Activated naive CD4-positive, alpha-beta T cell treated with anti-CD3 and anti-CD28 coated beads, Interleukin-2, amount 10 ng/mL, durations not matched to agents 7 days and 5 days (primary cell): ENCODE results near the gene WNK3.
A peak's percentile ranks its signal among the peaks of the same experiment; 100 is the strongest.
"Not testable (repeated sequence)": the region's sequence is repeated elsewhere in the genome, so short reads cannot be mapped to it uniquely, and the experiment has no call there.

Experiments used
- CTCF ChIA-PET: fragments of 350-600 bp; sonication (Branson Sonifier 250); formaldehyde crosslinking; loops from one replicate; lab custom pipeline; 2021; ENCODE audit warnings: antibody characterized with exemption; lab: Charles Lee
- DNase-seq: peaks from one replicate; pipeline ENCODE4 v3.0.0-alpha.2; 2020
- H3K27ac Mint-ChIP-seq: one replicate; pipeline ENCODE4 v1.8.0; 2021; ENCODE audit warnings: mild to moderate bottlenecking, moderate library complexity, mixed read lengths
- H3K27me3 Mint-ChIP-seq: one replicate; pipeline ENCODE4 v1.8.0; 2021; ENCODE audit warnings: mild to moderate bottlenecking, mixed read lengths
- H3K36me3 Mint-ChIP-seq: one replicate; pipeline ENCODE4 v1.8.0; 2021; ENCODE audit warnings: mixed read lengths
- H3K4me1 Mint-ChIP-seq: one replicate; pipeline ENCODE4 v1.8.0; 2021; ENCODE audit warnings: mixed read lengths
- H3K4me3 Mint-ChIP-seq: one replicate; pipeline ENCODE4 v1.8.0; 2021; ENCODE audit warnings: mild to moderate bottlenecking, moderate library complexity, mixed read lengths
- H3K9me3 Mint-ChIP-seq: one replicate; pipeline ENCODE4 v1.8.0; 2021; ENCODE audit warnings: mixed read lengths

WNK3 gene

DNA sequence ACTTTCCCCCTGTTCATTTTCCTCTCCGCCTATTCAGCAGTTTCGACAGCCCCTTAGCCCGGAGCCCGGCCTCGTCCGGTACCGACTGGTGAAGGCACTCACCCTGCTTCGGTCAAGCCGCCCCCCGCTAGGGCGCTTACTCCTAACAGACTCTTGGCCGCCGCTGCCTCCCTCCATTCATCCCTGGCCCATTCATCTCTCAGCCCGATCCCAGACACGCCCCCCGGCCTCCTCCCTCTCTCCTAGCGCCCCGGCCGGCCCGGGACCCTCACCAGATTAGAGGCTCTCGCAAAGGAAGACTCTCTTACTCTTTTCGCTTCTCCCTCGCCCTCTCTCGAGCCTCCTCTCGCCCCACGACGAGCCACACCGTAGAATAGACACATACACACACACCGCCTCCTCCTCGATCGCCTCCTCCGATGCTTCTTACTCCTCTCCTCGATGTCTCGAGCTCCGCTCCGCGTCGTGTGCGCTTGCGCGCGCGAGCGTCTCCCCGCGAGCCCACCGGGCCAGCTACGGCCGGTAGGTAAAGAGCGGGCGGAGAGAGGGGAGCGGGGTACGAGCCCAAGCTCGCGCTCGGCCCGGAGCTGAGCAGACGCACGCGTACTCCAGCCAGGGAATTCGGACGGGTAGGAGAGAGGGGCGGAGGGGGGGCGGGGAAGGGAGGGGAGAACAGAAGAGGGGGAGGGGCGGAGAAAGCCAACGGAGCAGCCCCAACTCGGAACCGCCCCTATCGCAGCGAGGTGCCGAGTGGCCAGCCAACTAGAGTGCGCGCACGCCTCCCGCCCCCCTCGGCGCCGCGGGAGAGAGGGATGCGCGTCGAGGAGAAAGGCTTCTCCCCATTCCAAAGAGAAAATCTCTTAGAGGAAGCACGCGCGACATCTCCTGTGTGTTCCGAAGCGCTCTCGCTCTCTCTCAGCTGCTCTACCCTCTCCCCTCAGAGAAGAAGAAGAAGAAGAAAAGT, at the start of gene WNK3:
Gene WNK3 (minus strand): TSS at position 633 of the 964 bp plus-strand sequence.
- Mint-ChIP-seq H3K27me3 (peaks cover 58% of the 10 kb centered on the region), H3K4me1 (peaks cover 25% of the 10 kb centered on the region), H3K9me3 (no peaks in the 10 kb centered on the region), H3K36me3 (no peaks in the 10 kb centered on the region), H3K27ac (no peak within 1 kb of the TSS), H3K4me3 (peak within 1 kb of the TSS; percentile 75)
- CTCF ChIA-PET: no interaction called here
- peak; percentile 52 for DNase-seq

DNA sequence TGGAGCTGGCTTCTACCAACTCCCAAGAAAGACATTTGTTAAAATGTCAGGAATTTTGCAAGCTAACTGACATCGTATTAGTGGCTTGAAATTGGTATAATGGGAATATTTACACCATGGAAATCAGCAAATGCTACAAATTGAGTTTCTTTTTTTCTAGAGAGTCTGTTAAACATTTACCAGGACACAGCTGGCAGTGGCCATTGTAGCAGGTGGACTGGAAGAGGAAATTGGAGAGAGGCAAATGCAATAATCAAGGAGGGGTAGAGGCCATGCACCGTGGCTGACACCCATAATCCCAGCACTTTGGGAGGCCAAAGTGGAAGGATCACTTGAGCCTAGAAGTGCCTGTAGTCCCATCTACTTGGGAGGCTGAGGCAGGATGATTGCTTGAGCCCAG, 49.4 kb upstream of the WNK3 start:
- H3K27ac Mint-ChIP-seq: no peak overlapping the region
- CTCF ChIA-PET: no interaction called here
- H3K9me3 Mint-ChIP-seq: no peaks in the 10 kb centered on the region
- no peaks in the 10 kb centered on the region for H3K36me3 Mint-ChIP-seq
- no peak for DNase-seq
- no peak overlapping the region for H3K4me3 Mint-ChIP-seq
- H3K4me1 Mint-ChIP-seq: peaks cover 12% of the 10 kb centered on the region
- H3K27me3 Mint-ChIP-seq: peaks cover 6% of the 10 kb centered on the region

DNA sequence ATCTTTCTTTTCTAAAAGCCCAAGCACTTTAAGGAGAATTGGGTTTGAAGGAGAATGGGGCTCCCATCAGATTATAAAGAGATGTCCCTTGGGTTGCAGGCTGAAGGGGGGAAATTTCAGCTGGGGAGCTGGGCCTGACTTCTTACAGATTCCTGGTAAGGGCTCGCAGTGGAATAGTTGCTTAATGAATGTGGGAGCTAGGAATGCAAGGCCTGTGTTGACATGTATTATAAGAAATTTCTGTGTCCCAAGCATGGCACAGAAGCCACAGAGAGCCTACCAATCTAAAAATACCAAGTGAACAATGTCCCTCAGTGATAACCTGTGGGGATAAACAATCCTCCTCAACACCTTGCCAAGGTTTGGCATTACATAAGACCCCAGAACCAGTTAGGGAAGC, 39.3 kb upstream of the WNK3 start:
- Mint-ChIP-seq H3K9me3 (no peaks in the 10 kb centered on the region), H3K4me1 (no peaks in the 10 kb centered on the region), H3K27me3 (no peaks in the 10 kb centered on the region), H3K4me3 (no peak overlapping the region), H3K36me3 (no peaks in the 10 kb centered on the region), H3K27ac (no peak overlapping the region)
- DNase-seq: no peak
- CTCF ChIA-PET: no interaction called here

DNA sequence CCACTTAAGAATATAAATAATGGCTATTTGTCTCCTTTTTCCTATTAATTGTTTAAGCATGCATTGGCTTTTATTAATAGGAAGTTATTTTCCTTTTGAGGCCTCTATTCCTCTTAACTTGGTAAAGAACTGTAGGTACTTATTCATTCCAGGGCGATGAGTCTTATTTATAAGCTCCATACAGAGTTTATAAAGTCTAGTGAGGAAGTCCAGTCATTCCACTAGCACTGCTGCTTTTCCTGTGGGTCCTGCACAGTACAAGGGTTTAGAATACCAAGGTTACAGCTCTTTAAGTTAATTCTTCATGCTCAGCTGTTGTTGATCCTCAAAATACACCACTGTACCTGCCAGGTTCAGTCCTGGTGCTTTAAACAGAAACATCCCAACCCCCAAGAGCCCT, 28.5 kb upstream of the WNK3 start:
- Mint-ChIP-seq H3K27ac (no peak overlapping the region), H3K9me3 (no peaks in the 10 kb centered on the region), H3K4me3 (no peak overlapping the region), H3K4me1 (no peaks in the 10 kb centered on the region), H3K36me3 (no peaks in the 10 kb centered on the region), H3K27me3 (no peaks in the 10 kb centered on the region)
- CTCF ChIA-PET: no interaction called here
- DNase-seq: no peak

DNA sequence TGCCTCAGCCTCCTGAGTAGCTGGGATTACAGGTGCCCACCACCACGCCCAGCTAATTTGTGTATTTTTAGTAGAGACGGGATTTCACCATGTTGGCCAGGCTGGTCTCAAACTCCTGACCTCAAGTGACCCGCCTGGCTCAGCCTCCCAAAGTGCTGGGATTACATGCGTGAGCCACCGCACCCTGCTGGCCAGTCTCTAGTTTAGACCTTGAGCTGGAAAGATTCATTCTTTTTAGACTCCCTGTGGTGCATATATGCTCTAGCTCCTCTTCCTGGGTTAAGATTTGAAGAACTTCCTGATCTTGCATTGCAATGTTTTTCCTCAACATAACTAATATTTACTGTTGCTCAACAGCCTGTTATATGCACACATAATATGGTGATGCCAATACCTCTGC, 26.8 kb upstream of the WNK3 start:
- H3K4me1 Mint-ChIP-seq, H3K4me3 Mint-ChIP-seq, H3K27ac Mint-ChIP-seq, DNase-seq, CTCF ChIA-PET, H3K36me3 Mint-ChIP-seq, H3K27me3 Mint-ChIP-seq, H3K9me3 Mint-ChIP-seq: not testable (repeated sequence)

DNA sequence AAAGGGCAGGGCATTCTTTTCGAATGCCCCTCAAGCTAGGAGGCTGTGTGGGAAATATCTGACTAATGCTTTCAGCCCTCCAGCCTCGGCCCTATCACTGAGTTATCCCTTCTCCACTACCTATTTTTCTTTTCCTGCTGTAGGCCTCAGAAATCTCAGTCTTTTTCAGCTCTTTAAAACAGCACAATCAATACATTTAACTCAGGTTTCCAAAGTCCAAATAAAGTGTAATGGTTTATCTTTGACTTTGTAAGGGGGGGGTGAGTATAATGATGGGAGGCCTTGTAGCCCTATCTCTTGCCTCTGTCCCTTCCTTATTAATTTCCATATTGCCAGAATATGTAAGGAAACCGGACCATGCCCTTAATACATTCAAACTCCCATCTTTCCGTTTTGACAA, 1.6 kb upstream of the WNK3 start:
- no peak for DNase-seq
- no peaks in the 10 kb centered on the region for H3K36me3 Mint-ChIP-seq
- H3K4me3 Mint-ChIP-seq: peak overlapping the region; percentile 75
- peaks cover 25% of the 10 kb centered on the region for H3K4me1 Mint-ChIP-seq
- peaks cover 58% of the 10 kb centered on the region for H3K27me3 Mint-ChIP-seq
- CTCF ChIA-PET: no interaction called here
- H3K27ac Mint-ChIP-seq: no peak overlapping the region
- H3K9me3 Mint-ChIP-seq: no peaks in the 10 kb centered on the region

DNA sequence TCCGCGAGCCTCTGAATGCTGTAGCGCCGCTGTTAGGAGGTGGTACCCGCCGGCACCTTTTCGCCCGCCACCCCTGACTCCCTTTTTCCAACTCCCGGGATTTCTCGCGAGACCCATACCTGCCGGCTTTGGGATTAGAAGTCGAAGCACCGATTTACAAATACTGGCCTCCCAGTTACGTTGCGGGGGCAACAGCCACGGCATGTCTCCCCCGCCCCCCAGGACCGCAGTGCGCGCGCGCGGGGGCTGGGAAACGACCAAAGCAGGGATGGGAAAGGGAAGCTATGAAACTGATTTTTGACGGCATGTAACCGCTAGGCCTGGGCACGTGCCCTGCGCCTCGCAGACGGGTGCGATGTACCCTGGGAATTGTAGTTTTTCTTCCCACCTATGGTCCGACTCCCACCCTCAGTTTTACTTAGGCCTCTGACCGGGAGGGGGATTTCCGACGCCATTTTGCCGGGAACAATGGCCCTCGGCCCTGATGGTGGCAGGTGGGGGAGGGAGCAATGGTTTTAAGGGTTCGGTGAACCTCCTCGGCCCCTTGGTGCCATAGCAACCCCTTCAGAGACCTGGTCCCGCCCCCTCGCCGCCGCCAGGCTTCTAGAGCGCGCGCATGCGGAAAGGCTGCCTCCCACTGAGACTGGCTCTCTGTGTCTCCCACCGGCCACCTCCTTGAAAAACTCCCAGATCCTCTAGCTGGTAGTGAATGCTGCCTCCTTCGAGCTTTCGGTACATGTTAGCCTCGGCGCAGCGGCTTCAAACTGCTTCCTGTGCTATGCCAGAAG, 772 bp upstream of the WNK3 start:
- Mint-ChIP-seq H3K9me3 (no peaks in the 10 kb centered on the region), H3K27ac (no peak overlapping the region), H3K4me3 (peak overlapping the region; percentile 75), H3K36me3 (no peaks in the 10 kb centered on the region), H3K4me1 (peaks cover 25% of the 10 kb centered on the region), H3K27me3 (peaks cover 58% of the 10 kb centered on the region)
- DNase-seq: peak; percentile 49
- CTCF ChIA-PET: no interaction called here

DNA sequence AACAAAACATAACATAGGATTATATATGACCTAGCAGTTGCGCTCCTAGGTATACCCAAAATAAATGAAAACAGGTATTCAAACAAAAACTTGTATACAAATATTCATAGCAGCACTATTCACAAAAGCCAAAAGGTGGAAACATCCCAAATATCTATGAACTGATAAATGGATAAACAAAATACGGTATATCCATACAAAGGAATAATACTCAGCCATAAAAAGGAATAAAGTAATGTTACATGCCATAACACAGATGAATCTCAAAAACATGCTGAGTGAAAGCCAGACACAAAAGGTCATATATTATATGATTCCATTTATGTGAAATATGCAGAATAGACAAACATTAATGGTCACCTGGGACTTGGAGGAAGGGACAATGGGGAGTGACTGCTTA, 5.2 kb downstream of the WNK3 start:
- Mint-ChIP-seq H3K4me3 (no peak overlapping the region), H3K9me3 (no peaks in the 10 kb centered on the region), H3K4me1 (peaks cover 9% of the 10 kb centered on the region), H3K36me3 (no peaks in the 10 kb centered on the region), H3K27me3 (peaks cover 20% of the 10 kb centered on the region), H3K27ac (no peak overlapping the region)
- CTCF ChIA-PET: interaction anchor here (0.6 kb wide), 1 partner anchor 314 kb away, joined by 3 read pairs; no protein-coding TSS in a partner anchor
- DNase-seq: no peak

DNA sequence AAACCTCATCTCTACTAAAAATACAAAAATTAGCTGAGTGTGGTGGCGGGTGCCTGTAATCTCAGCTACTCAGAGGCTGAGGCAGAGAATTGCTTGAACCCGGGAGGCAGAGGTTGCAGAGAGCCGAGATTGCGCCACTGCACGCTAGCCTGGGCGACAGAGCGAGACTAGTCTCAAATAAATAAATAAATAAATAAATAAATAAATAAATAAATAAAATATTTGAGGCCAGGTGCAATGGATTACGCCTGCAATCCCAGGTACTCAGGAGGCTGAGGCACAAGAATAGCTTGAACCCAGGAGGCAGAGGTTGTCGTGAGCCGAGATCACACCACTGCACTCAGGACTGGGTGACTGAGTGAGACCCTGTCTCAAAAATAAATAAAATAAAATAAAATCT, 20.5 kb downstream of the WNK3 start:
- CTCF ChIA-PET: interaction anchor here (0.6 kb wide), 1 partner anchor 54 kb away, joined by 3 read pairs; no protein-coding TSS in a partner anchor
- not testable (repeated sequence) for H3K9me3 Mint-ChIP-seq, H3K27ac Mint-ChIP-seq, H3K4me1 Mint-ChIP-seq, H3K36me3 Mint-ChIP-seq, H3K4me3 Mint-ChIP-seq, H3K27me3 Mint-ChIP-seq, DNase-seq

DNA sequence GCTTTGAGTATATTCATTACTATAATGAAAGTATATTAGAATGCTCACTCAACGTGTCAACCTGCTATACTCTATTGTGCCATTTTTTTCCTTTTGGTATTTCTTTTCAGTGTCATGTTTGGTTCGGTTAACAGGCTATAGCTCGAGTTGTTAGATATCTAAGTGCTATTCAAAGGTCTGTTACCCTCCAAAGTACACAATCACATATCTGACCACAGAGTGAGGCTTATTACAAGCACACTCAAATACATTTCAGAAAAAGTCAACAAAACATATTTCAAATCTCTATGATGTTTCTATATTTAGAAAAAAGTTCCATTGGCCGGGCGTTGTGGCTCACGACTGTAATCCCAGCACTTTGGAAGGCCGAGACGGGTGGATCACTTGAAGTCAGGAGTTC, 32.8 kb downstream of the WNK3 start:
- Mint-ChIP-seq H3K4me3 (no peak overlapping the region), H3K27me3 (no peaks in the 10 kb centered on the region), H3K36me3 (no peaks in the 10 kb centered on the region), H3K27ac (no peak overlapping the region), H3K9me3 (no peaks in the 10 kb centered on the region), H3K4me1 (no peaks in the 10 kb centered on the region)
- no peak for DNase-seq
- CTCF ChIA-PET: no interaction called here

DNA sequence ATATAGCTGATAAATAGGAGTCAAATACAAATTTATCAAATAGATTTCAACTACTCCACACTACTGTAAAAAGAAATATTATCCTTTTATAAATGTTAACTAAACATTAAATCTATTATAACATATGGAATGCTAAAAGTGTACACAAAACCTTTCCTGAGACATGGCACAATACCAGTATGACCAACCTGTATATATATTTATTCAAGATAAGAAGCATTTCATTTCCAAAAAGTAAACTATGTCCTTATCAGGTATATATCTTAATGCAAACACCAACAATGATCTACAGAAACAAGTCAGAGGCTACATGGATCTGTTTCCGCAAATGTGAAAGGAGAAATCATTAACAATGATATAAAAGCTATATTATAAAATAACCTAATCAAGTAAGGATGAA, 37.8 kb downstream of the WNK3 start:
- Mint-ChIP-seq H3K9me3 (no peaks in the 10 kb centered on the region), H3K36me3 (no peaks in the 10 kb centered on the region), H3K27ac (no peak overlapping the region), H3K4me3 (no peak overlapping the region), H3K4me1 (no peaks in the 10 kb centered on the region), H3K27me3 (no peaks in the 10 kb centered on the region)
- DNase-seq: no peak
- CTCF ChIA-PET: no interaction called here

DNA sequence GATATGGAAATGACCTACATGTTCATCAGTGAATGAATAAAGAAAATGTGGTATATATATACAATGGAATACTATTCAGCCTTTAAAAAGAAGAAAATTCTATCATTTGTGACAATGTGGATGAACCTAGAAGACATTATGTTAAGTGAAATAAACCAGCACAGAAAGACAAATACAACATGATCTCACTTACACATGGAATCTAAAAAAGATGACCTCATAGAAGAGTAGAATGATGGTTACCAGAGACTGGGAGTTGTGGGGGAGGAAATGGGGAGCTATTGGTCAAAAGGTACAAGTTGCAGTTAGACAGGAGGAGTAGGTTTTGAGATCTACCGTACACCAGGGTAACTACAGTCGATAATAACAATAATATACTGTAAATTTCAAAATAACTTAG, 51.5 kb downstream of the WNK3 start:
- Mint-ChIP-seq H3K27ac (no peak overlapping the region), H3K4me1 (no peaks in the 10 kb centered on the region), H3K36me3 (no peaks in the 10 kb centered on the region), H3K9me3 (no peaks in the 10 kb centered on the region), H3K27me3 (no peaks in the 10 kb centered on the region), H3K4me3 (no peak overlapping the region)
- CTCF ChIA-PET: no interaction called here
- DNase-seq: no peak

DNA sequence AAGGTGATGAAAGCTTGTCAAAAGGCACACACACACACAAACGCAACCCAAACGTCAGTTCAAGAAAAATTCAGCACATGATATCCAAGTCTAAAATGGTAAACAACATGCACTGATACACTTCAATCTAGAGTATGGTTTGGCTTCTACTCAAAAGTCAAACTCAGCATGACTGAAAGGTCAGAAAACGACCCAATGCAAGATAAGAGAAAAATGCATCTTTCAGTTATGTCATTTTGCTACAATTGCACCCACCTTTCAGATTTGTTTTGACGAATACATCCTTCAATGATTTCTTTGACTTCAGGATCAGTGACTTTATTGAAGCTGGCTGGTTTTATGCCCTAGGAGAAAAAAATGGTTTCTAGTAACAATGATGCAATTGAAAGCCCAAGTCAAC, 56.3 kb downstream of the WNK3 start:
- Mint-ChIP-seq H3K36me3 (no peaks in the 10 kb centered on the region), H3K4me3 (no peak overlapping the region), H3K27me3 (no peaks in the 10 kb centered on the region), H3K9me3 (no peaks in the 10 kb centered on the region), H3K27ac (no peak overlapping the region), H3K4me1 (no peaks in the 10 kb centered on the region)
- CTCF ChIA-PET: no interaction called here
- DNase-seq: no peak

DNA sequence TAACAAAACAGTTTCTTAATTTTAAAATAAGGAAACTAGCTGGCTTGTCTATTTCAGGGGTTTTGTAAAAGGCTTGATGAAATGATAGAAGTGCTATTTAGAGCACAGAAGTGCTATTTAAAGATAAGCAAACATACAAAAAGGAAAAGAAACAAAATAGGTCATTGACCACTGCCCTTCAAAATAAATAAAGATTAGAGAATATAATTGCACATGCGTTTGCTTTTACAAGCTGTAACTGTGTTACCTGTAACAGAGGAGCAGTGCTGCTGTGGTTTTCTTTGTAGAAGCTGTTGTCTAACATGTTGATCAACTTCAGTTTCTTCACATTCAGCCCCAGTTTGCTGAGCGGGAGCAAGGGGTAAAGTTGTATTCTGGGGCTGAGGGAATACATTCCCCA, 63.5 kb downstream of the WNK3 start:
- H3K9me3 Mint-ChIP-seq: no peaks in the 10 kb centered on the region
- no peak for DNase-seq
- H3K4me1 Mint-ChIP-seq: no peaks in the 10 kb centered on the region
- H3K36me3 Mint-ChIP-seq: no peaks in the 10 kb centered on the region
- no peak overlapping the region for H3K4me3 Mint-ChIP-seq
- H3K27ac Mint-ChIP-seq: no peak overlapping the region
- CTCF ChIA-PET: no interaction called here
- H3K27me3 Mint-ChIP-seq: no peaks in the 10 kb centered on the region

DNA sequence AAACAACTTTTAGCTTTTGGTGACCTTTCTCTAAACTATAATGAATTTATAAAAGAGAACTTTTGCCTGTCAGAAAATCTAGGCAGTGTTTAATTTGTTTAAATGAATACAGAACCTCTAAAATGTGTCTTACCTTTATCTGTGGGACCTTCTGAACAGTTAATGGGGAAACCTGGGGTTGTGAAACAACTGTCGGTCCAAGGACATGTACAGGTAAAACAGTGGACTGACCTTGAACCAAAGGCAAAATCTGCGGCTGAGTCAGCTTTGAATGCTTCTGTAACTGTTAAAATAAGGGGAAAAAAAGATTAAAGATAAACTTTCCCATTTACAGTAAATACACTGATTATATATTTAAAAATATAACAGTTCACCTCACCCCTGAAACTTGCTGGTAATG, 65.1 kb downstream of the WNK3 start:
- Mint-ChIP-seq H3K27ac (no peak overlapping the region), H3K27me3 (no peaks in the 10 kb centered on the region), H3K36me3 (no peaks in the 10 kb centered on the region), H3K4me3 (no peak overlapping the region), H3K9me3 (no peaks in the 10 kb centered on the region), H3K4me1 (no peaks in the 10 kb centered on the region)
- CTCF ChIA-PET: no interaction called here
- DNase-seq: no peak
